Measurements from ENCODE around the gene RGS16. TPM values are rescaled to one million over a fixed set of nuclear protein-coding genes. Genes with fewer than 3 reads are reported as not detected.

Gene RGS16, protein sequence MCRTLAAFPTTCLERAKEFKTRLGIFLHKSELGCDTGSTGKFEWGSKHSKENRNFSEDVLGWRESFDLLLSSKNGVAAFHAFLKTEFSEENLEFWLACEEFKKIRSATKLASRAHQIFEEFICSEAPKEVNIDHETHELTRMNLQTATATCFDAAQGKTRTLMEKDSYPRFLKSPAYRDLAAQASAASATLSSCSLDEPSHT
- under 0.01 TPM in 1 of 2 replicates, not detected in the other for total RNA-seq

DNA sequence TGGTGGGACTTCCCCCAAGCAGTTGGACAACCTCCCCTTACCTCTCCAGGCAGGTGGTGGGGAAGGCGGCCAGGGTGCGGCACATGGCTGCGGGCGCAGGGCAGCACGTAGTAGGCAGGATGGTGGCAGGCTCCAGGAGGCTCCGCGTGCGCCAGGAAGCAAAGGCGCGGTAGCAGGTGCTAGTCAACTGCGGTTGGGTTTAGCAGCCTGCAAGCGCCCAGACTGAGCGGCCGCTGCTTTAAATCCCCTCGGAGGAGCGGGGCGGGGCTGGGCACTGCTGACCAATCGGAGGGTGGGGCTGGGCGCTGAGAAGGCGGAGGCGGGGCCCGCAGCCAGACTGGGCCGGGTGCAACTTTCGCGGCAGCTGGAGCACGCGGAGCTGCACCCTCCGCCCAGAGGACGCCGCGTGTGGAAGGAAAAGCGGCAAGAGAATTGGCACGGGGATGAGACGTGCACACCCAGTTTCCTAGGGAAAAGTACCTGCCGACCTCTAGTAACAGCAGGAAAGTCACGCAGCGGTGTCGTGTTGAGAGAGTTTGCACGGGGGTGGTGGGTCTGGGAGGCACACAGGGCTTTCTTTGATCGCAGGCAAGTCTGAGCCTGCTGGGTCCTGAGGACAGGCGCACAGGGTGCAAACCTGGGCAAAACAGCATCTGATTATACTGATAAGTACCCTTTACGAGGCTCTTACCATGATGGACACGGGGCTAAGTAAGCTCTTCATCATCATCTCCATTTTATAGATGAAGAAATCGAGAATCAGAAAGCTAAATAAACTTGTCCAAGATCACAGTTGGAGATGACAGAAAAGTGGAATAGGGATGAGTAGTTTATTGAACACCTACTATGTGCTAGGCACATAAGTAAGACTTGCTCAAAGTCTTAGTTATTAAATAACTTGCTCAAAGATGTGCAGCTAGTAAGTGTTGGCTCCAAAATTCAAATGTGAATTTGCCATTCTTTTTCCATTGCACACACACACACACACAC is at the start of gene RGS16:
Gene RGS16 (minus strand): TSS at position 215 of the 990 bp plus-strand sequence. CDS start 130 bp downstream, at position 85.

DNA sequence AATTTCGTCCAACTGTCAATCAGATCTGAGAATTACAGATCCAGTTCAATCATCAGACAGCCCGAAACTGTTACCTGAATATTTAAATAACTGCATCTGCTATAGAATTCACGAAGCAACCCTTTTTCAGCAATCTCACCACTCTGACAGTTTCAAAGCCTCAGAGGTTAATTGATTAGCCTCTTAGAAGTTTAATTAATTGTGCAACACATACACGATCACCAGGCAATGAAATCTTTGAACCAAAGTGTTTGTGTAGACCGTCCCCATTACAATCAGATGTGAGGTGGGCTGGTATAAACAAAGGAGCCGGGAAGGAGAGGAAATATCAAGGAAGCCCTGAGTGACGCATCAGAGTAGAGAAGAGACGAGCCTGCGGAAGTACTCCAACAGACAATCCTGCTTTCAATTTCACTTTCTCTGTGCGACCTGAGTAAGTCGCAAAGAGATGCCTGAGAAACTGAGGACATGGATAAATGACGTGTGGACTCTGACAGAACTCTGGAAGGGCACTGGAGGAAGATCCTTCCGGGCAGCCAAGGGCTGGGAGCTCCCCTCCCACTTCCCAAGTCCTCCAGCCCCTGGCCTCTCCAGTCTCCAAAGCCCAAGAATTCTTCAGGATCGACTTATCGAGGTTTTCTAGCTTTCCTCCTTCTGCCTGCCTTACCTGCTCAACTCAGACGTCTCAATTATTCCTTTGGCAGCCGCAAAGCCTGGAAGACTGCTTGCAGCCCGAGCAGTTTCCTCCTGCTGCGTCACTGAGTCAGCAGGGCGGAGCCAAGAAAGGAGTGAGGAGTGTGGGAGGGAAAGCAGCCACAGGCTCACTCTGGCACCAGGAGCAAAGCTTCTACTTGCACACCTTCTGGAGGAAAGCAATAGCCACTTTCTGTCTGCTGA is 15.4 kb downstream of the RGS16 start, which contains the start of gene RNASEL:
Gene RNASEL (minus strand): TSS at position 757 of the 897 bp plus-strand sequence. CDS start 2,450 bp downstream, outside the sequence.

Other genes with a start within 250 kb of the RGS16 start
- 245 and 300 TPM in 2 replicates for gene GLUL, start 212.6 kb downstream of the RGS16 start, total RNA-seq
- gene TEDDM1, start 203.7 kb downstream of the RGS16 start, total RNA-seq = not detected in 2 replicates
- gene RGSL1, start 154.2 kb downstream of the RGS16 start, total RNA-seq = not detected in 2 replicates
- 2.6 and 5.5 TPM in 2 replicates for gene RNASEL, start 15.1 kb downstream of the RGS16 start, total RNA-seq
- not detected in 2 replicates for gene RGS8, start 80.2 kb upstream of the RGS16 start, total RNA-seq
- 0.65 and 2.1 TPM in 2 replicates for gene NPL, start 185.4 kb upstream of the RGS16 start, total RNA-seq
- gene DHX9, start 235.0 kb upstream of the RGS16 start, total RNA-seq = 173 and 212 TPM in 2 replicates

All from epithelial cell of umbilical artery (primary cell).